SK-N-MC (cell line): ENCODE measurements around the gene TMEM81.

Source experiments
- DNase-seq: peaks from one replicate; pipeline ENCODE4 v3.0.0-alpha.2; 2011; ENCODE audit warnings: low read depth, low spot score
- H3K27ac ChIP-seq: fragments of 200-600 bp; sonication (generic); 2 replicates; pipeline ENCODE4 v1.5.1; 2016; ENCODE audit warnings: mixed run types
- H3K36me3 ChIP-seq: fragments of 200-600 bp; sonication (generic); 2 replicates; pipeline ENCODE4 v1.6.1; 2017; ENCODE audit warnings: antibody characterized with exemption, low read length, mixed read lengths; ENCODE audit not compliant: insufficient read depth
- H3K4me3 ChIP-seq: fragments of 200-600 bp; sonication (generic); 2 replicates; pipeline ENCODE4 v1.5.1; 2016
- H3K9ac ChIP-seq: fragments of 200-600 bp; sonication (generic); 2 replicates; pipeline ENCODE4 v1.8.0; 2017; ENCODE audit warnings: mixed run types, mixed read lengths; ENCODE audit not compliant: insufficient read length
- H3K9me3 ChIP-seq: fragments of 200-600 bp; sonication (generic); 2 replicates; pipeline ENCODE4 v1.6.1; 2017; ENCODE audit warnings: low read depth, mild to moderate bottlenecking, antibody characterized with exemption, low read length, moderate library complexity, mixed read lengths
- EZH2 ChIP-seq: fragments of 200-600 bp; sonication (generic); IDR thresholded peaks from one replicate; pipeline ENCODE4 v1.6.1; 2017; ENCODE audit warnings: antibody characterized with exemption
- FOXP2 ChIP-seq: optimal IDR thresholded peaks from 2 replicates; pipeline ENCODE3; 2011; ENCODE audit warnings: mild to moderate bottlenecking, moderate library complexity; ENCODE audit not compliant: insufficient read depth; ENCODE audit errors: extremely low read length, control extremely low read depth
- POLR2AphosphoS5 ChIP-seq: IDR thresholded peaks from 2 replicates; pipeline ENCODE4 v1.6.1; 2012; ENCODE audit warnings: mild to moderate bottlenecking, low read depth, low read length, borderline replicate concordance

The TMEM81 gene

GRCh38 chr1:205088341-205088740, 4.1 kb upstream of the TMEM81 start:
- DNase-seq, result no peak
- H3K36me3 ChIP-seq, result peaks cover 55% of the 10 kb centered on the region
- no peak overlapping the region for H3K4me3 ChIP-seq
- H3K27ac ChIP-seq, result no peak overlapping the region
- H3K9ac ChIP-seq, result no peak overlapping the region
- H3K9me3 ChIP-seq, result no peaks in the 10 kb centered on the region
- TF ChIP-seq EZH2, result no peak
- no peak for TF ChIP-seq POLR2AphosphoS5
- no peak for TF ChIP-seq FOXP2

- Histone ChIP-seq H3K9ac (no peak overlapping the region), H3K27ac (no peak overlapping the region), H3K4me3 (no peak overlapping the region), H3K9me3 (no peaks in the 10 kb centered on the region), H3K36me3 (peaks cover 19% of the 10 kb centered on the region; the same call in 1 of the 2 replicates)
- DNase-seq, result no peak
- TF ChIP-seq POLR2AphosphoS5 (no peak), EZH2 (no peak), FOXP2 (no peak)
Observed at GRCh38 chr1:205082431-205082830, 1.8 kb downstream of the TMEM81 start.

- Histone ChIP-seq H3K9me3 (no peaks in the 10 kb centered on the region), H3K9ac (no peak overlapping the region), H3K4me3 (no peak overlapping the region), H3K27ac (no peak overlapping the region), H3K36me3 (no peaks in the 10 kb centered on the region)
- TF ChIP-seq POLR2AphosphoS5, result no peak
- TF ChIP-seq FOXP2, result no peak
- TF ChIP-seq EZH2, result no peak
- DNase-seq, result no peak
Observed at GRCh38 chr1:205077934-205078311, 6.3 kb downstream of the TMEM81 start.

- H3K4me3 ChIP-seq, result no peak overlapping the region
- no peak for TF ChIP-seq EZH2
- no peak for TF ChIP-seq POLR2AphosphoS5
- TF ChIP-seq FOXP2, result no peak
- no peak overlapping the region for H3K9ac ChIP-seq
- no peak overlapping the region for H3K27ac ChIP-seq
- no peaks in the 10 kb centered on the region for H3K9me3 ChIP-seq
- no peak for DNase-seq
- no peaks in the 10 kb centered on the region for H3K36me3 ChIP-seq
Observed at GRCh38 chr1:205077158-205077933, 6.9 kb downstream of the TMEM81 start.

GRCh38 chr1:205076245-205076761, 8.0 kb downstream of the TMEM81 start:
- no peaks in the 10 kb centered on the region for H3K36me3 ChIP-seq
- H3K27ac ChIP-seq, result no peak overlapping the region
- no peak for DNase-seq
- TF ChIP-seq FOXP2 (no peak), EZH2 (no peak), POLR2AphosphoS5 (no peak)
- H3K9me3 ChIP-seq, result no peaks in the 10 kb centered on the region
- H3K4me3 ChIP-seq, result no peak overlapping the region
- H3K9ac ChIP-seq, result no peak overlapping the region

DNA sequence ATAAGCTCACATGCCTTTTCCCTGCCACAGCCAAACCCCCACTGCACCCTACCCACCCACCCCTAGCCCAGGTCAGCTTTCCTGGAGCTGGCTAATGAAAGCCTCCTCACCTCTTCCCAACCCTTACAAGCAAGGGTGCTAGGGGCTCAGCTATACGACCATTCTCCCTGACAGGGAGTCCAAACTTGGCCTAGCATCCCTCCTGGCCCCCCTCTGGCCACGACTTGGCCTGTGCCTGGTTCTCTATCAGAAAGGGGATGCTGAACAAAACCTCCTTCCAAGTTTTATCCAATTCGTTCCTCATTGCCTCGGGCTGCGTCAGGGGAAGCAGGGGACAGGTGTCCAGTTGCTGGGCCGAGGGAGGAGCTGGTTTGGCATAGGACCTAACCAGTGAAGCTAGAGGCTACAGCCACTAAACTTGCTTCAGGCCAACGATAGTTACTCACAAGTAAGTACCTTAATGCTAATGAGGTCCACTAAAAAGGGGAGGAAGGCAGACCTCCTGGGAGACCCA, 8.6 kb downstream of the TMEM81 start:
- no peak overlapping the region for H3K4me3 ChIP-seq
- TF ChIP-seq EZH2, result no peak
- TF ChIP-seq FOXP2, result no peak
- no peak for TF ChIP-seq POLR2AphosphoS5
- H3K27ac ChIP-seq, result no peak overlapping the region
- no peak overlapping the region for H3K9ac ChIP-seq
- H3K36me3 ChIP-seq, result no peaks in the 10 kb centered on the region
- H3K9me3 ChIP-seq, result no peaks in the 10 kb centered on the region
- no peak for DNase-seq

GRCh38 chr1:205074513-205074912, 9.7 kb downstream of the TMEM81 start:
- Histone ChIP-seq H3K36me3 (no peaks in the 10 kb centered on the region), H3K27ac (no peak overlapping the region), H3K4me3 (no peak overlapping the region), H3K9ac (no peak overlapping the region), H3K9me3 (no peaks in the 10 kb centered on the region)
- TF ChIP-seq FOXP2, result no peak
- TF ChIP-seq EZH2, result no peak
- TF ChIP-seq POLR2AphosphoS5, result no peak
- no peak for DNase-seq

DNA sequence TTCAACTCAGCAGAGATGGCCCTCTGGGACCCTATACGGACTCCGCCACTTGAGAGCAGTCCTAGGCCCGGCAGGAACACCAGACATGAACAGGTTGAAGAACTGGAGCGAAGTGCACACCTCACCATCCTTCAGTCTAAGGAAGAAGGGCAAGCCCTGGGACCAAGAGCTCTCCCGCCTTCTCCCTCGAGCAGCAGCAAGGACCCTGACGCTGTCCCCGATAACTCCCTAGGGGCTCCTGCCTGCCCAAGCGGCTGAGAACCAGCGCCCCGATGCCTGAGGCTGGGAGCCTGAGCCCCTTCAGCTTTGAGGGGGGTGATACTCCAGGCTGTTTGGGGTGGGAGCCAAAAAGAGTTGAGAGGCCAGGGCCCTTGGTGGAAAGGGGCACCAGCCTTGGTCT, 10.2 kb downstream of the TMEM81 start:
- Histone ChIP-seq H3K9me3 (no peaks in the 10 kb centered on the region), H3K27ac (no peak overlapping the region), H3K9ac (no peak overlapping the region), H3K4me3 (no peak overlapping the region), H3K36me3 (no peaks in the 10 kb centered on the region)
- TF ChIP-seq EZH2 (no peak), FOXP2 (no peak), POLR2AphosphoS5 (no peak)
- DNase-seq, result no peak
